Coronary artery (tissue), 2 donors: ENCODE data around the gene GPR55.

Experiments used
- DNase-seq: peaks from one replicate; pipeline ENCODE4 v3.0.0-alpha.2; 2017; ENCODE audit warnings: low spot score
- H3K27ac ChIP-seq, 2 donors: fragments of 200-600 bp; sonication (generic); one replicate each; pipeline ENCODE4 v1.5.1; 2016 to 2019
- H3K4me3 ChIP-seq: fragments of 200-600 bp; sonication (generic); 2 replicates; pipeline ENCODE4 v1.5.1; 2016; ENCODE audit warnings: mild to moderate bottlenecking, moderate library complexity
- CTCF ChIP-seq: fragments of 200-600 bp; sonication (generic); IDR thresholded peaks from one replicate; pipeline ENCODE4 v1.5.1; 2019; ENCODE audit warnings: antibody characterized with exemption

GPR55 gene

GRCh38 chr2:230877759-230878598, 47.1 kb downstream of the GPR55 start:
- Histone ChIP-seq H3K27ac (no peak overlapping the region), H3K4me3 (no peak overlapping the region)
- no peak for TF ChIP-seq CTCF
- peak; percentile 41 for DNase-seq

GRCh38 chr2:230877116-230877758, 47.8 kb downstream of the GPR55 start:
- Histone ChIP-seq H3K4me3 (no peak overlapping the region), H3K27ac (no peak overlapping the region)
- no peak for TF ChIP-seq CTCF
- DNase-seq: peak; percentile 60

GRCh38 chr2:230875347-230876315, 49.4 kb downstream of the GPR55 start:
- H3K4me3 ChIP-seq: no peak overlapping the region
- no peak overlapping the region for H3K27ac ChIP-seq
- DNase-seq: peak; percentile 68
- TF ChIP-seq CTCF: no peak

GRCh38 chr2:230874876-230875275, 50.2 kb downstream of the GPR55 start:
- no peak for TF ChIP-seq CTCF
- no peak overlapping the region for H3K27ac ChIP-seq
- no peak overlapping the region for H3K4me3 ChIP-seq
- DNase-seq: no peak

GRCh38 chr2:230874456-230874855, 50.6 kb downstream of the GPR55 start:
- no peak for TF ChIP-seq CTCF
- no peak overlapping the region for H3K4me3 ChIP-seq
- DNase-seq: peak; percentile 55
- H3K27ac ChIP-seq: no peak overlapping the region

- no peak overlapping the region for H3K4me3 ChIP-seq
- no peak for DNase-seq
- H3K27ac ChIP-seq: no peak overlapping the region
- no peak for TF ChIP-seq CTCF
Observed at GRCh38 chr2:230873661-230874401, 51.2 kb downstream of the GPR55 start.
